Suprapubic skin (tissue), 4 donors: ENCODE results near the gene MAST4. TPM values are rescaled to one million over a fixed set of nuclear protein-coding genes. Genes with fewer than 3 reads are reported as not detected.

Experiments used
- DNase-seq, 2 donors: peaks; one replicate each; pipeline ENCODE4 v3.0.0-alpha.2; 2019; ENCODE audit warnings: low spot score in 2 of 2
- H3K27ac ChIP-seq: fragments of 200-600 bp; sonication (generic); one replicate; pipeline ENCODE4 v1.5.1; 2019
- H3K27me3 ChIP-seq: fragments of 200-600 bp; sonication (generic); one replicate; pipeline ENCODE4 v1.5.1; 2019
- H3K36me3 ChIP-seq: fragments of 200-600 bp; sonication (generic); one replicate; pipeline ENCODE4 v1.5.1; 2019
- H3K4me1 ChIP-seq: fragments of 200-600 bp; sonication (generic); one replicate; pipeline ENCODE4 v1.5.1; 2019
- H3K4me3 ChIP-seq: fragments of 200-600 bp; sonication (generic); one replicate; pipeline ENCODE4 v1.5.1; 2019; ENCODE audit warnings: mild to moderate bottlenecking
- H3K9me3 ChIP-seq: fragments of 200-600 bp; sonication (generic); one replicate; pipeline ENCODE4 v1.5.1; 2019
- EP300 ChIP-seq: sonication (generic); formaldehyde crosslinking; IDR thresholded peaks from one replicate; pipeline ENCODE4 v1.6.1; 2017; ENCODE audit warnings: antibody characterized with exemption
- POLR2A ChIP-seq, 2 donors: fragments of 450-650 bp; IDR thresholded peaks; one replicate each; pipeline ENCODE4 v1.6.1; 2017; ENCODE audit warnings: antibody characterized with exemption in 2 of 2, mild to moderate bottlenecking in 2 of 2, moderate library complexity in 2 of 2
- POLR2AphosphoS5 ChIP-seq, 3 donors: sonication (generic); formaldehyde crosslinking; IDR thresholded peaks; one replicate each; pipeline ENCODE4 v1.6.1; 2017; ENCODE audit warnings: antibody characterized with exemption in 3 of 3
- WGBS: methylation state at CpG from one replicate; pipeline ENCODE4 v1.1.5; 2018; 5-methylcytosine and 5-hydroxymethylcytosine counted together
- total RNA-seq, 4 donors: library from RNA; depleted of rRNA; stranded (reverse); fragments of >200 nt; gene quantifications; one replicate each; pipeline ENCODE4 v1.1.0, GENCODE V29; 2016
- TF ChIP-seq, protein P1 (sequence below), 2 donors: fragments of 200-600 bp in 1 of 2; fragments of 450-650 bp in 1 of 2; sonication (generic) in 1 of 2; IDR thresholded peaks; one replicate each; pipeline ENCODE4 v1.5.1; 2016 to 2019; ENCODE audit warnings: antibody characterized with exemption in 2 of 2, mild to moderate bottlenecking in 1 of 2, moderate library complexity in 1 of 2

The MAST4 gene
- total RNA-seq, 4 donors from 2014 or later: 79.2 to 144 (median 98.1) TPM

DNA sequence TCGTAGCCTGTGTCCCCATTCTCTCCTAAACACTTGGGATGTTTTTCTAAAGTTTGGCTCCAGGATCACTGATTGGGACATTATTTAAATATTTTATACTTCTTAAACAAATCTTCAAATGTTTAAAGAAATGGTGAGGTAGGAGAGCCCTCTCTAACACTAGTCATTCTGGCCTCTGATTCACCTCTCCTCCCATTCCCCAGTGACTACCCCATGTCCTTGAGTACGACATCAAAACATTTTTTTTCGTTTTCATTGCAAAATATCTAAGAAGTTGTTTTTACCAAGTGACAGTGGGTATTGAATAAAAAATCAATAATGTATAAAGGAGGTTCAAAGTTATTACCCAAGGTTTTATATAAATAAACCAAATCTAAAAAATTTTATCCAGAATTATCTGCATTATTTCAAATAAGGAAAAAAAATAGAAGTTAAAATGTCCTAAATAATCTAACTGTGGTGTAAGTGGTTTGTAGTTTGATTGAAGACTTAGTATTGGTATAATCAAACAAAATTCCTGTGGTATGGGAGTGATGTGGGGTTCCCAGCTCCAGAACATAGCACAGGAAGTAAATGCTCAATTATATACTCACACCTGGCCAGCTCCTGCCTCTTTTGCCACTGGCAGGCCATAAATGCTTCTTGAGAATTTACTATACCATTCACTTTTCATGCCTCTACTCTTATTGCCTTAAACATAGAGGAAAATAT, 51.1 kb downstream of the MAST4 start:
- H3K27ac ChIP-seq: no peak overlapping the region
- WGBS: 69% methylated on average over 3 of the region's 3 CpGs

DNA sequence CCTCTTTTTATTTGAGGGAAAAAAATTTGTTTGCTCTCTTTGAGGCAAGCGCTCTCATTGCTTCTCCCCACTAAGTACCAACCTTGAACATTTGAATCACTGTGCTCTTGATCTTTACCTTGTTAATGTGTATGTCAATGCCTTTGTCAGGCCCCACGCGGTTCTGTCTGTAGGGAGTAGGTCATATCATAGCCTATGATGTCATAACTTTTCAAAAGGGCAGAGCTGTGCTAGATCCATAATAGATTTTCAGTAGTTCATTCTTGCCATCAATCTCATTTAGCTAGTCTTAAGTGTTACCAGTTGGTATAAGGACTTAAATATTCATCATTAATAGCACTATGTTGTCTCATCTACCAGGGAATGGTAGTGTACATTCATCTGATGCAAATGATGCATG, 56.6 kb downstream of the MAST4 start:
- WGBS: 91% methylated on average over 3 of the region's 3 CpGs
- no peaks in the 10 kb centered on the region for H3K36me3 ChIP-seq

More for the DNA sequence above, 51.1 kb downstream of the MAST4 start:
- H3K36me3 ChIP-seq: no peaks in the 10 kb centered on the region
- no peaks in the 10 kb centered on the region for H3K9me3 ChIP-seq
- TF ChIP-seq EP300 (no peak), POLR2AphosphoS5 (IDR thresholded peaks at IDR 0.05) (no peak), POLR2A (IDR thresholded peaks at IDR 0.05) (no peak)
- TF ChIP-seq, protein P1, sequence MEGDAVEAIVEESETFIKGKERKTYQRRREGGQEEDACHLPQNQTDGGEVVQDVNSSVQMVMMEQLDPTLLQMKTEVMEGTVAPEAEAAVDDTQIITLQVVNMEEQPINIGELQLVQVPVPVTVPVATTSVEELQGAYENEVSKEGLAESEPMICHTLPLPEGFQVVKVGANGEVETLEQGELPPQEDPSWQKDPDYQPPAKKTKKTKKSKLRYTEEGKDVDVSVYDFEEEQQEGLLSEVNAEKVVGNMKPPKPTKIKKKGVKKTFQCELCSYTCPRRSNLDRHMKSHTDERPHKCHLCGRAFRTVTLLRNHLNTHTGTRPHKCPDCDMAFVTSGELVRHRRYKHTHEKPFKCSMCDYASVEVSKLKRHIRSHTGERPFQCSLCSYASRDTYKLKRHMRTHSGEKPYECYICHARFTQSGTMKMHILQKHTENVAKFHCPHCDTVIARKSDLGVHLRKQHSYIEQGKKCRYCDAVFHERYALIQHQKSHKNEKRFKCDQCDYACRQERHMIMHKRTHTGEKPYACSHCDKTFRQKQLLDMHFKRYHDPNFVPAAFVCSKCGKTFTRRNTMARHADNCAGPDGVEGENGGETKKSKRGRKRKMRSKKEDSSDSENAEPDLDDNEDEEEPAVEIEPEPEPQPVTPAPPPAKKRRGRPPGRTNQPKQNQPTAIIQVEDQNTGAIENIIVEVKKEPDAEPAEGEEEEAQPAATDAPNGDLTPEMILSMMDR (IDR thresholded peaks at IDR 0.05): no peak
- no peak overlapping the region for H3K4me3 ChIP-seq
- H3K4me1 ChIP-seq: no peaks in the 10 kb centered on the region
- no peak for DNase-seq
- H3K27me3 ChIP-seq: no peaks in the 10 kb centered on the region

DNA sequence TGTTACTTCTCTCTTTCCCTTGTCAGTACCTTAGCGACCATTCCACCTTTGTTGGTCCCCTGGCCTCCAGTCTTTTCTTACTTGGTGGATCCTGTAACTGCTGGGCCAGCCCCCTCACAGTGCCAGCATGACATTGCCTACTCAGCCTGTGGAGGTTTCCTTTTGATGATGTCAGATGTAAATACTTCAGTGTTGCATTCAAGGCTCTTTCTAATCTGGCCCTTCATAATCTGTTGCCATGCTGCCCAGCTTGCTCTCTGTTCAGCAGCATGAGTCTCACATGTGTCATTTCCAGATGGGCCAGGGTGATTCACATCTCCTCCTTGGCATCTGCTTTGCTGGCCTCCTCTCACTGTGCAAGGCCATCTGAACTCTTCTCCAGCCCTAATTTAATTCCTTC, 57.1 kb downstream of the MAST4 start:
- Histone ChIP-seq H3K27ac (no peak overlapping the region), H3K4me3 (no peak overlapping the region), H3K4me1 (no peaks in the 10 kb centered on the region), H3K9me3 (no peaks in the 10 kb centered on the region), H3K27me3 (no peaks in the 10 kb centered on the region), H3K36me3 (no peaks in the 10 kb centered on the region)
- WGBS: 79% methylated on average over 1 of the region's 1 CpG
- TF ChIP-seq POLR2AphosphoS5 (IDR thresholded peaks at IDR 0.05) (no peak), POLR2A (IDR thresholded peaks at IDR 0.05) (no peak), EP300 (no peak)
- TF ChIP-seq, protein P1 (IDR thresholded peaks at IDR 0.05): no peak
- no peak for DNase-seq

More for the DNA sequence above, 56.6 kb downstream of the MAST4 start:
- Histone ChIP-seq H3K27me3 (no peaks in the 10 kb centered on the region), H3K27ac (no peak overlapping the region), H3K4me1 (no peaks in the 10 kb centered on the region), H3K4me3 (no peak overlapping the region), H3K9me3 (no peaks in the 10 kb centered on the region)
- TF ChIP-seq, protein P1 (IDR thresholded peaks at IDR 0.05): no peak
- TF ChIP-seq POLR2A (IDR thresholded peaks at IDR 0.05) (no peak), EP300 (no peak), POLR2AphosphoS5 (IDR thresholded peaks at IDR 0.05) (no peak)
- no peak for DNase-seq

DNA sequence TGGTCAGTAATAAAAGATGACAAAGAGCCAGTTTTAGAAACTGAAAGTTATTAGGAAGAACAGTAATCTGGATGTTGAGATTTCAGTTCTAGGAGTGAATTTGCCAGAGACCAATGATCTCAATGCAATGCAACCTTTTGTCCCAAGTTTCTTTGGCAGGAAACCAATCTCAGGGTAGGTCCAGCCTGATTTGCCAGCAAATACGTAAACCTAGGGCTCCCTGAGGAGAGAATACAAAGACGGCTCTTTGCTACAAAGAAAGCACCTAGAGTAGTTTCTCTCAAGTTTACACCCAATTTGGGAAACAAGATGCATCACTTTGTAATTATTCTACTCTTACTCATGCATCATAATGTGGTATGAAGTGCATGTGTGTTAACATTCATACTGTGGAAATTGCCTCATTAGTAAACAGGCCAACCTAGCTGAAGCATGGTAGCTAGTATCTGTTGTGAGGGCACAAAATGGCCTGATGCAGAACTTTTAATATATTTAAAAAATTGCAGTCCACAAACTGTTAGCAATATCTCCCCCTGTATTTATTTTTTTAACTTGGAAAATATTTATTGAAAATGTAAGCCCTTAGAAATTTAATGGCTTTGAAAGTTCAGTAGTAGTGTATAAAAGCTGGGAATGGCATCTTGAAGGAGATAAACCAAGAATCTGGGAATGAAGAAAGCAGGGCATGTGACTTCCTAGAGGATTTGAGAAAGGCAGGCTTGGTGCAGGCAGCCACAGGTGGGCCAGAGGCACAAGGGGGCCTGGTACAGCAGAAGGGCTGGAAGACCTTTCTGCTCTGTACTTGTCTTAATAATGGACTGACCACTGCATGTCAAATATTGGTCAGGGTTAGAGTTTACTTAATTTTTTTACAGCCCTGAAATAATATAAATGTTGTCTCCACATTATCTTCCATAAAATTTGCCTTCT, 59.5 kb downstream of the MAST4 start:
- WGBS: 69% methylated on average over 2 of the region's 2 CpGs
- no peaks in the 10 kb centered on the region for H3K27me3 ChIP-seq
- no peak for DNase-seq

More for the DNA sequence above, 59.5 kb downstream of the MAST4 start:
- no peaks in the 10 kb centered on the region for H3K36me3 ChIP-seq
- no peak overlapping the region for H3K4me3 ChIP-seq
- TF ChIP-seq POLR2AphosphoS5 (IDR thresholded peaks at IDR 0.05) (no peak), POLR2A (IDR thresholded peaks at IDR 0.05) (no peak), EP300 (no peak)
- TF ChIP-seq, protein P1 (IDR thresholded peaks at IDR 0.05): no peak
- no peak overlapping the region for H3K27ac ChIP-seq
- H3K4me1 ChIP-seq: no peaks in the 10 kb centered on the region
- no peaks in the 10 kb centered on the region for H3K9me3 ChIP-seq
